HG03432 (cell line): ENCODE measurements around the gene FAM124B.
"Not testable (repeated sequence)": the region's sequence is repeated elsewhere in the genome, so short reads cannot be mapped to it uniquely, and the experiment has no call there.

Source experiments
- ATAC-seq: cut with Tn5 transposase; IDR thresholded peaks from one replicate; pipeline ENCODE4 v1.9.1; 2021; ENCODE audit warnings: mild to moderate bottlenecking, moderate library complexity; ENCODE audit not compliant: unreplicated experiment

Gene FAM124B

DNA sequence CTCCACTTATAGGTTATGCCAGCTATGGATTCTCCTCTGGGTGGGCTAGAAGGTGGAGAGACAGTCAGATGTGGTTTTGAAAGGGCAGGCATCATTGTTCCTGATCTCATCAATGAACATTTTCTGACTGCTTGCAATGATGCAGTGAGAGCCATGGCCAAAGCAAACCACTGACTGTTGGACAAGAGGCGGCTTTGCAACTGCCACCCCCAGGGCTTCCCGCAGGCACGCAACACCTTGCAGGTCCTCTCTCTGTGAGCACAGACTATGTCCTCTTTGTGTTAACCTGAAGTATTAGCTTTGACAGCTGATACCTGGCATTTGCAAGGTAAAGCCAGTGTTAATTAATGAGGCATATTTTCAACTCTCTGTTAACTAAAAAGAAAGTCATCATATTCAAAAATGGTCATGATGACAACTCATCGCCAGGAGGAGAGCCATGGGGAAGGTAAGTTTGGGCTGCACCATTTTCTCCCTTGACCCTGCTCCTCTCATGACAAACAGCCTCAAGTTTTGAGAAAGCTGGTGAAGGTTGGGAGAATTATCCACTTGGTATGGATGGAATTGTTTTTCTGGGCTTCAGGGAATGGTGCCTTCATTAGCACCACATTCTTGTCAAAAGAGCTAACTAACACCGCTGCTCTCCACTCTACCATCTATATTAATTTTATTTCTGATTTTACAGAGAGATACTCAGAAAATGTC, 14.9 kb upstream of the FAM124B start:
- no peak for ATAC-seq

DNA sequence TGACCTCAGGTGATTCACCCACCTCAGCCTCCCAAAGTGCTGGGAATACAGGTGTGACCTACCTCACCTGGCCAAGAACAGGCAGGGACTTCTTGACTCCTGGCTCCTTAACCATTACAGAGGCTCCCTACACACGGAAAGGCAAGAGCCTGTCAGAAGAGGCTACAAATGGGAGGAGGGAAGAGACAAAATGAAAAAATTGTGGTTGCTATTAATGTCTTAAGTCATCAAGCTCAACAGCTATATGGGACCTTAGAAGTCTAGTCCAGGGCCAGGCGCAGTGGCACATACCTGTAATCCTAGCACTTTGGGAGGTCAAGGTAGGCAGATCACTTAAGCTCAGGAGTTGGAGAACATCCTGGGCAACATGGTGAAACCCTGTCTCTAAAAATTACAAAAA, 11.5 kb upstream of the FAM124B start:
- ATAC-seq, result no peak

GRCh38 chr2:224412141-224413015, 10.5 kb upstream of the FAM124B start:
- no peak for ATAC-seq

DNA sequence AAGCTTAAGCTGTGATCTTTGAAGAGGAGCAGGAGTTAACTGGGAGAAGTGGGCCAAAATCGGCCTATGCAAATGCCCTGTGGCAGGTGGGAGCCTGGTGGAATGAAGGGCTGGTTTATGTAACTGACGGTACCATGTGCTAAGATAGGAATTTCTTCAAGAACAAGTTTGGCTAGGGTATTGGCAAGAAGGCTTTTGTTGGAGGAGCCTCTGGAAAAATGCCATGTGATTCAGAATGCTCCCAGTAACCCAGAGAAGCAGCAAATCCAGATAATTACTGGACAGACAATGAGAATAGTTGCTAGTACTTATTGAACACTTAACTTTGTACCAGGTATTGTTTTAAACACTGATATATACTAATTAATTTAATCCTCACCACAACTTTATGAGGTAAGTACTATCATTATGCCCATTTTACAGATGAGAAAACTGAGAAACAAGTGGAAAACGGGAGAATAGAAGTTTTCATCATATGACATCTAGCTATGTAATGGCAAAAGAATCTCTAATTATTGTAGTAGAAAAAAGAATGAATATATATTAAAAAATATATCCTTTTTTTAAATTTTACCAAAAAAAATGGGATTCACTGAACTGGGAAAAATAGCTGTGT, 9.1 kb upstream of the FAM124B start:
- no peak for ATAC-seq

- no peak for ATAC-seq
These were observed 6.8 kb upstream of the FAM124B start for GRCh38 chr2:224408676-224409075.

DNA sequence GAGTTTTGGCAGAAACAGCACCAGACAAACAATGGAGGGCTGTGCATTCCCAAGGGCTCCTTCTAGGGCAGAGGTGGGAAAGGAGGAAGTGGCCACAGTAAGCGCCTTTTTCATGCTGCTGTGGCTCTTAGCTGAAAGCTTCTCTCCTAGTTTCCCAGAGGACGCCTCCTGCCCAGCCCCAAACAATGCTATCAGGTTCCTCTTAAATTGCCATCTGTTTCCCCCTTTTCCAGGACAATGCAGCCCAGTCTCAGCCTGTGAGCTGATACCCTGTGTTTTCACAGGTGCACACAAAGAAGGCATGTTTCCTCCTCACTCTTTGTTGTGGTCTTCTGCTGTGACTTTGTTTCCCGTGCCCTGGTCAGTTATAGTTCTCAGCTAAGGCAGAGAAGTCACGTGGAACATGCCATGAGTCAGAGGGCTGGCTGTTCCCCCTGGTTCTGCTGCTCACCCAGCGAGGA, 5.4 kb upstream of the FAM124B start:
- ATAC-seq, result no peak

- no peak for ATAC-seq
These were observed 4.0 kb upstream of the FAM124B start for GRCh38 chr2:224405841-224406370.

DNA sequence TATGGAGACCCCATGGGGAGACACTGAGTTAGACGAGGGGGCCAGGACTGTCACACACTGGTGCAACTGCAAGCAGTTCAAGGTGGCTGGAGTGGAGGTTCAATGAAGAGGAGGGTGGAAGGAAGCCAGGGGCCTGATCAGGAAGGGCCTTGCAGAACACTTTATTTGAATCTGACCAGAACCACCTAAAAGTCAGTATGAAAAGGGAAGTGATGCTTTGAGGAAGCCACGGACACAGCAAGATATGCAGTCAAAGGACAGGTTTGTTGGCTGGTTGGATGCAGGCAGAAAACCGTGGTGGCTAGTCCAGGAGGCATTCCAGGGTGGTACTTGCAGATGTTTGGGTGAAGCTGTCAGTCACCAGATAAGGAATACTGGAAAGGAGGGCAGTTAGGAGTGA, 3.5 kb upstream of the FAM124B start:
- peak; percentile 54 for ATAC-seq

- ATAC-seq, result no peak
These were observed 2.9 kb upstream of the FAM124B start for GRCh38 chr2:224404796-224405195.

GRCh38 chr2:224403657-224404056, 1.8 kb upstream of the FAM124B start:
- no peak for ATAC-seq

DNA sequence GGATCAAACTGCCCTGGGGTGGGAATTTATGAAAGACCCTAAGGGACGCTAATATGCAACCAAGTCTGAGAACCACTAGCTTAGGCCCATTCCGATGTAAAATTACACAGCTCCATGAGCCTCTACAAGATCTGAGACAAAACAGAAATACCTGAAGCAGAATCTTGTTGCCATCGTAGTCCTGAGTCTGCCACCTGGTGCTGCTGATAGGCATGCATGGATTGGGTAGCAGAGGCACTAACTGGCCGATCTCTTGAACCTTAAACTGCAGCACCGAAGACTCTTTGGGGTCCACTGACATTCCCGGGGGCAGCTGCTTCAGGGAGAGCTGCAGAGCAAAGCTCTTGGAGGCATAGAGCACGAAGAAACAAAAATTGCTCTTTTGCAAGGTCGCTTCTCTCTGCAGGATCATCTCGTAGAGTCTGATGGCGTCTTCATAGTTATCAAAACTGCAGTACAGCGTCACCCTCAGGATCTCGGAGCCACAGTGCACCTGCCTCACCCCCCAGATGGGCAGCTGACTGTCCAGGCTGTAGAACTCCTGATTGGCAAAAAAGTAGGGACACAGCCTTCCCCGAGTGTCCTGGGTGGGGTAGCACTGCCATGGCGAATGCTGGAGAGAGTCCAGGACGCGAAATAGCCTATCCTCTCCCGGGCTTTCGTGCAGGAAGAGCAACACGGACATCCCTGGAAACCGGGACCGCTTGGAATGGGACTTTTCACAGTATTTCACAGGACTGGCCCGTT, 848 bp downstream of the FAM124B start:
- no peak for ATAC-seq

- ATAC-seq, result no peak
These were observed 1.6 kb downstream of the FAM124B start for GRCh38 chr2:224400174-224400810.

DNA sequence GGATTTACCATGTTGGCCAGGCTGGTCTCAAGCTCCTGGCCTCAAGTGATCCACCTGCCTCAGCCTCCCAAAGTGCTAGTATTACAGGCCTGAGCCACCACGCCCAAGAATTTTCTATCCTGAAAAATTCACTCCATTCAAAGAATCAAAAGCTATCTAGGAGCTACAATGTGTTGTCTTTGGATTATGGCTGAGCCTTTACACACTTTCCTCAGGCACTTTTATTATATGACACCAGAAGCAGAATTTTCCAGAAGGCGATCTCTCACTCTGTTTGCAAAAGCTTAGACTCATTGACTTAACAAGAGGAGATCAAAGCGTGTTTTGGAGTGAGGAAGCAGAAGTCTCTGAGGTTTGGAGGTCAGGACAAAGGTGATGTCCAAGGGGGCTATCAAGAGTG, 3.6 kb downstream of the FAM124B start:
- no peak for ATAC-seq

- not testable (repeated sequence) for ATAC-seq
These were observed 4.8 kb downstream of the FAM124B start for GRCh38 chr2:224397100-224397499.

GRCh38 chr2:224395620-224396390, 6.1 kb downstream of the FAM124B start:
- ATAC-seq, result no peak

- no peak for ATAC-seq
These were observed 8.6 kb downstream of the FAM124B start for GRCh38 chr2:224393157-224393872.

DNA sequence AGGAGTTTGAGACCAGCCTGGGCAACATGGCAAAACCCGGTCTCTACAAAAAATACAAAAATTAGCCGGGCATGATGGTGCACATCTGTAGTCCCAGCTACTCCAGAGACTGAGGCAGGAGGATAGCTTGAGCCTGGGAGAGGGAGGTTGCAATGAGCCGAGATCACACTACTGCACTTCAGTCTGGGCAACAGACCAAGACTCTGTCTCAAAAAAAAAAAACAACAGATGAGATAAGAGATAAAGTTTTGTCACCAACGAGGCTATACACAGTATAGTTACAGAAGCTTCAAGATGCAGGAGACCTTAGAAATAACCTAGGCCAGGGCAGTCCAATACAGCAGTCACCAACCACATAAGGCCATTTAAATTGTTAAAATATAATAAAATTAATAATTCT, 9.4 kb downstream of the FAM124B start:
- no peak for ATAC-seq

DNA sequence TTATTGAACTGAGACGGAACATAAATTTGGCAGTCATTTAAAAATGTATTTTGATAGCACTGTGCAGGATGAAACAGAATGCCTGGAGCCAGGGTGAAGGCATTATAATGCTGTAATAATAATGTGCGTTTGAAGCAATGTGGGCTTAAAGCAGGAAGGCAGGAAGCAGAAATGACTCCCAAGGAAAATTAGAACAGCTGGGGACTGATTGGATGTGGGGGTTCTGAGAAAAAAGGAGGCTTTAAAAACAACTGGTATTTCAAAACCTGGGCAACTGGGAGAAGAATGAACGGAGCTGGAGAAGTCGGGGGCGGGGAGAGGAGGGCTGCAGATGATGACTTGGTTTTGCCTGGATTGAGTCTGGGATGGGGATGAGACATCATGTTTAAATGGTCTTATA, 12.6 kb downstream of the FAM124B start:
- no peak for ATAC-seq

DNA sequence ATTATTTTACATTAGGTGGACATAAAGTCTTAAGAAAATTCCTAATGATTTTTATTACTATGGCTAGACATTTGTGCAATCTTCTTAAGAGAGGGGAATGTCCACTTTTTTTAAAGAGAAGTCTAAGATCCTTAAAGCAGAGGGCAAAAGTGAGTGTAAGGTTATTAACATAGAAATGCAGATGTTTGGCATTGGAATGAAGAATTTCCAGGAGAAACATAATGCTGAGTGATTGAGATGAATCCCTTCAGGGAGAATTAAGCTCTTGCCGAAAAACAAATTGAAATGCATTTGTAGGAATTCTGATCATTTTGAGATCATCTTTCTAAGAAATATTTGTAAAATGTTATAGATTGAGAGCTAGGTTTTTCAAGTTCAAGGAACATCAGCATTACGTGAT, 15.0 kb downstream of the FAM124B start:
- no peak for ATAC-seq
